Retinal pigment epithelial cell (primary cell): Measurements from ENCODE around the gene POU2AF1.

Experiments used
- DNase-seq: peaks from one replicate; pipeline ENCODE4 v3.0.0-alpha.2; 2010; ENCODE audit warnings: low read depth
- H3K4me3 ChIP-seq: 2 replicates; pipeline ENCODE4 v1.5.1; 2011; ENCODE audit warnings: mild to moderate bottlenecking, low read length, control low read depth, moderate library complexity
- CTCF ChIP-seq: conservative IDR thresholded peaks from 2 replicates; pipeline ENCODE4 v1.5.1; 2011; ENCODE audit warnings: low read depth, low read length, control low read depth, inconsistent platforms

POU2AF1 gene

DNA sequence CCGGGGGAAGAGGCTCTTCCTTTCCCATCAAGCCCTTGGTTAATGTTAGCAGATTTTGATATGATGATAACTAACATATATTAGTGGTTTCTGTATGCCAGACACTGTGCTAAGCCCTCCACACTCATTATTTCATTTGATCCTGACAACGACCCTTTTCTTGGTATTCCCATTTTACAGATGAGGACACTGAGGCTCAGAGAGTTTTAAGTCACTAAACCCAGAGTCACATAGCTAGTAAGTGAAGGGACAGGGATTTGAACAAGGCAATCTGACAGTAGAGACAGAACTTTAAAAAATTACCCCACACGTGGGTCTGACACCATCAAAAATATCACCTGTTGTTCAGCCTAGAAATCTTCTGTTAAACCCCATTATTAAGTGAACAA, 22.4 kb downstream of the POU2AF1 start:
- DNase-seq: no peak
- H3K4me3 ChIP-seq: no peak overlapping the region
- no peak for TF ChIP-seq CTCF

GRCh38 chr11:111355956-111356659, 23.0 kb downstream of the POU2AF1 start:
- no peak for DNase-seq
- no peak for TF ChIP-seq CTCF
- no peak overlapping the region for H3K4me3 ChIP-seq

GRCh38 chr11:111355101-111355500, 24.0 kb downstream of the POU2AF1 start:
- no peak for TF ChIP-seq CTCF
- no peak overlapping the region for H3K4me3 ChIP-seq
- DNase-seq: no peak

DNA sequence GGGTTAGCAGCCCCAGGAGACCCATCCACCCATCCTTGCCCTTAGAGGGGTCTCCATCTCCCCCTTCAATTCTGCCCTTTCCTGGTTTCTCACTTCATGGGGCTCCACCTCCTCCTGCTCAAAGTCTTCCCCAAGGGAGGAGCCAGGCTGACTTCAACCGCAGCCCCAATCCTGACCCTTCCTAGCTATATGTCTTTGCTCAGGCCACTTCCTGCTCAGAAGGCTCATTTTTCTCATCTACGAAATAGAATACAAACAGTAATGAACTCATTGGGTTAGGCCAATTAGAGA, 24.5 kb downstream of the POU2AF1 start:
- H3K4me3 ChIP-seq: no peak overlapping the region
- DNase-seq: no peak
- TF ChIP-seq CTCF: no peak

DNA sequence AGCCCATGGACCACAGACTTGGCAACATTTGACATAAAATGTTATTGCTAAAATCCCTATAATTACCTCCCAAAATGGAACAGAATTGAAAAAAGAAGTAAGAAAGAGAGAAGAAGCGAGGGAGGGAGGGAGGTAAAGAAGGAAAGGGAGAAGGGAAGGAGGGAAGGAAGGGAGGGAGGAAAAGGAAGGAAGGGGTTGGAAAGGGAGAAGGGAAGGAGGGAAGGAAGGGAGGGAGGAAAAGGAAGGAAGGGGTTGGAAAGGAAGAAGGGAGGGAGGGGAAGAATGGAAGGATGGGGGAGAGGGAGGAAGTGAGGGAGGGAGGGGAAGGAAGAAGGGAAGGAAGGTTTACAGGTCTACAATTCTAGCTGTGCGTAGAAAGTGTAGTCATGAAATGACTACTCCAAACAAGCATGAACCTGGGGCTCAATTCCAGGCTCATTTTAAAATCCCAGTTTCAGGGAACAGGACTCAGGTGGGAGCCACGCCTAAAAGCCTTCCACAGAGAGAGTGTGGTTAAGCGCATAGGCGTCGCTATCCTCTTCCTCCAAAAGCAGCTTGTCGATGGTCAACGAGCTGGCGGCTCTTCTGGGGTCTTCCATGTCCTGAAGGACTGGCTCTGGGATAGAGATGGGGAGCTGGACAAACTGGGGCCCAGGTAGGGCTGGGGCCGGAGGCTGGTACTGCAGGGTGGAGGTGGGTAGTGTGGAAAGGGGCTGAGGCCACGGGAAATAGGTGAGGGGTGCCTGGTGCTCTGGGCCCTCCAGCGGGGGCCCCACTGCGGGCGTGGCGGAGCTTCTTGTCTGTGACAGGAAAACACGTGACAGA, 25.1 kb downstream of the POU2AF1 start:
- H3K4me3 ChIP-seq: no peak overlapping the region
- no peak for TF ChIP-seq CTCF
- no peak for DNase-seq

DNA sequence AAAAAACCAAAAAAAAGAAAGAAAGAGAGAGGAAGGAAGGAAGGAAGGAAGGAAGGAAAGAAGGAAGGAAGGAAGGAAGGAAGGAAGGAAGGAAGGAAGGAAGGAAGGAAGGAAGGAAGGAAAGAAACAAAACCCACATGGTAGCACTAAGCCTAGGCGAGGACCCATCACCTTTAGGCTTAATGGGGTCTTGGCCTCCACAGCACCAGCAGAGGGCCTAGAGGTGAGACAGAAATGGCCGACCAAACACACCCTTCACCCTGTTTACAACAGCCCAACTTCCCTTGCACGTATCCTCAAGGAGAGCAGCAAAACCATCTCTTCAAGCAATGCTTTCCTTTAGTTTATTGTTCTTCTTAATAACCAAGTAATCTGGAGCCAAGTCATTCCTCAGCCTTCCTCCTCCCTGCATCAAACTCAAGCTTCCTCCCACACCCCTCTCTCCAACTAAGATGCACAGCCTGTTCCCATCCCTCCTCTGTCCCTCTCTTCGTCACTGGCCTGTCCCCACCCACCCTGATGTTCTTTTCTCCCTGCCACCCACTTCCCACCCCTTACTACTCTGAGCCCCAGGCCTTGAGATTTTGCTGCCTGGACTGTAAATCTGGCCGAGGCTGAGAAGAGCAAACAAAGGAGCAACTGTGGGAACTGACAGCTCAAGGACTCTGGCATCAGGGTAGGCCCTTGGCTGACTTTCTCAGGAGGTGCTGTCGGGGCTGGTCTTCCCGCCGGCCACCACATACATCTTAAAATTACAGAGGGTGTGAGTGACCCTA, 26.0 kb downstream of the POU2AF1 start:
- H3K4me3 ChIP-seq: no peak overlapping the region
- no peak for TF ChIP-seq CTCF
- no peak for DNase-seq
